ENCODE measurements around the gene NOM1.

Gene NOM1

DNA sequence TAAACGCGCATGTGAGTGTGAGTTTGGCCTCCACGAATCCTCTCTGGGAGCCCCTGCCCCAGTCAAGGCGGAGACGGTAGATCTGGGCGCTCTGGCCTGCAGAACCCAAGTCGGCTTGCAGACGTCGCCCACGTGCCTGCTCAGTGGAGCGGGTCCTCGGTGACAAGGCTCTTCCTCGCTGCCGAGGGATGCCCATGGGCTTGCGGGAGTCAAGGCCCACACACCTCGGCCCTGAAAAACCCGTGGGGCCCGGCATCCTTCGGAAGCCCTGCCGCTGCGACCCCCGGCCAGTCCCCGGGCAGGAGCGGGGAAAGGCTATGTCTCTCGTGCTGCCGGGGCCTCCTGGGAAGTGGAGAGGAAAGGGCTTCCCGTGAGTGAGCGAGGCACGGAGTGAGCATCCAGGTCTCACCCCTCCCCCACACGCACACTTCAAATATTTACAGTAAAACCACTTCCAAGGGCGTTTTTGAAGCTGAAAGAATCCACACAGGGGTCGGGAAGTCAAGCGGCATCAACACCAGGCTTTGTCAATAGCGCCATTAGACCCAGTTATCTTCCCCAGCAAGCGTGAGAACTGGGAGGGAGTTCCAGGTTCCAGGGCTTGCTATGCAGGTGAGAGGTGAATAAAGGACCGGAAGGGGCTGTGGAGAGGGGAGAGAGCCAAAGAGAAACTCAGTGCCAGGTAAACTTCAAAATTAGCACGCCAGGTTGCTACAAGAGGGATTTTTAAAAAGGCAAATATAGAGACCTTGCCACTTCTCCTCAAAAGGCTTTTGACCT, 62.0 kb downstream of the NOM1 start:
- no peak for DNase-seq (ENCODE audit: low read depth)
- H3K4me3 ChIP-seq (ENCODE audit: control insufficient read depth, low read depth, low read length) = no peak overlapping the region
- TF ChIP-seq, protein P1, sequence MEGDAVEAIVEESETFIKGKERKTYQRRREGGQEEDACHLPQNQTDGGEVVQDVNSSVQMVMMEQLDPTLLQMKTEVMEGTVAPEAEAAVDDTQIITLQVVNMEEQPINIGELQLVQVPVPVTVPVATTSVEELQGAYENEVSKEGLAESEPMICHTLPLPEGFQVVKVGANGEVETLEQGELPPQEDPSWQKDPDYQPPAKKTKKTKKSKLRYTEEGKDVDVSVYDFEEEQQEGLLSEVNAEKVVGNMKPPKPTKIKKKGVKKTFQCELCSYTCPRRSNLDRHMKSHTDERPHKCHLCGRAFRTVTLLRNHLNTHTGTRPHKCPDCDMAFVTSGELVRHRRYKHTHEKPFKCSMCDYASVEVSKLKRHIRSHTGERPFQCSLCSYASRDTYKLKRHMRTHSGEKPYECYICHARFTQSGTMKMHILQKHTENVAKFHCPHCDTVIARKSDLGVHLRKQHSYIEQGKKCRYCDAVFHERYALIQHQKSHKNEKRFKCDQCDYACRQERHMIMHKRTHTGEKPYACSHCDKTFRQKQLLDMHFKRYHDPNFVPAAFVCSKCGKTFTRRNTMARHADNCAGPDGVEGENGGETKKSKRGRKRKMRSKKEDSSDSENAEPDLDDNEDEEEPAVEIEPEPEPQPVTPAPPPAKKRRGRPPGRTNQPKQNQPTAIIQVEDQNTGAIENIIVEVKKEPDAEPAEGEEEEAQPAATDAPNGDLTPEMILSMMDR (conservative IDR thresholded peaks at IDR 0.05; ENCODE audit: control insufficient read depth, insufficient read depth, low read depth, low read length) = no peak

DNA sequence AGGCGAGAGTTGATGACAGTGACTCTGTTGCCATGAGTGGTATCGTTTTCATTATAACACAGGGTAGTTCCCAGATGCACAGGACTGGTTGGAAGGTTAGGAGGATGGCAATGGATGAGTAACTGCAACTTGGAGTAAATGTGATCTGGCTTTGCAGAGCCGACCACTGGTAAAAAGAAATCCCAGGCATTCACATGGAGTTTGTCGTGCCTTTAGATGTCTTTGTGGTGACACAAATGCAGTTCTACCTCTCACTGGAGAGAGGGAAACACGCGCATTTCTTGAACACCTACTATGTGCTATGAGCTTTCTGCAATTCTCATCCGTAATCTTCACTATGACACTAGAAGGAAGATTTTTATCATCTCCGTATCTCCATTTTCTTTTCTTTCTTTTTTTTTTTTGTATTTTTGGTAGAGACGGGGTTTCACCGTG, 62.6 kb downstream of the NOM1 start:
- DNase-seq (ENCODE audit: low read depth) = no peak
- no peak overlapping the region for H3K4me3 ChIP-seq (ENCODE audit: control insufficient read depth, low read depth, low read length)
- TF ChIP-seq, protein P1 (conservative IDR thresholded peaks at IDR 0.05; ENCODE audit: control insufficient read depth, insufficient read depth, low read depth, low read length) = no peak

DNA sequence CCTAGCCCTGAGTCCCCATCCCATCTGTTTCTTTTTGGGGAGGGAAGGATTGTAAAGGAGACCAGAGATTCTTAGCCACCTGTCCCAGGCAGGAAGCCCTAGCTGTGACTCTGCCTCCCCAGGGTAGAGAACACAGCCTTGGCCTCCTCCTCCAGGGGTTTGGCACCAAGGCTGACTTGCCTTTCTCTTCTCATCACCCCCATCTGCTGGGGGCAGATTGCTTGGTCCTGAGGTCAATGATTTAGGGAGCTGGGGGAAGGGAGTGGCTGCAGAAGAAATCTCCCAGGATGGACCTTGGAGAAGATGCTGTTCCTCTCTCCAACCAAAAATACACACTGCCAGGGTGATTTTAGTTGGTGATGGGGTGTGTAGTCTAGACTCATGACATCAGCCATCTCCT, 63.6 kb downstream of the NOM1 start:
- TF ChIP-seq, protein P1 (conservative IDR thresholded peaks at IDR 0.05; ENCODE audit: control insufficient read depth, insufficient read depth, low read depth, low read length) = no peak
- H3K4me3 ChIP-seq (ENCODE audit: control insufficient read depth, low read depth, low read length) = no peak overlapping the region
- no peak for DNase-seq (ENCODE audit: low read depth)

DNA sequence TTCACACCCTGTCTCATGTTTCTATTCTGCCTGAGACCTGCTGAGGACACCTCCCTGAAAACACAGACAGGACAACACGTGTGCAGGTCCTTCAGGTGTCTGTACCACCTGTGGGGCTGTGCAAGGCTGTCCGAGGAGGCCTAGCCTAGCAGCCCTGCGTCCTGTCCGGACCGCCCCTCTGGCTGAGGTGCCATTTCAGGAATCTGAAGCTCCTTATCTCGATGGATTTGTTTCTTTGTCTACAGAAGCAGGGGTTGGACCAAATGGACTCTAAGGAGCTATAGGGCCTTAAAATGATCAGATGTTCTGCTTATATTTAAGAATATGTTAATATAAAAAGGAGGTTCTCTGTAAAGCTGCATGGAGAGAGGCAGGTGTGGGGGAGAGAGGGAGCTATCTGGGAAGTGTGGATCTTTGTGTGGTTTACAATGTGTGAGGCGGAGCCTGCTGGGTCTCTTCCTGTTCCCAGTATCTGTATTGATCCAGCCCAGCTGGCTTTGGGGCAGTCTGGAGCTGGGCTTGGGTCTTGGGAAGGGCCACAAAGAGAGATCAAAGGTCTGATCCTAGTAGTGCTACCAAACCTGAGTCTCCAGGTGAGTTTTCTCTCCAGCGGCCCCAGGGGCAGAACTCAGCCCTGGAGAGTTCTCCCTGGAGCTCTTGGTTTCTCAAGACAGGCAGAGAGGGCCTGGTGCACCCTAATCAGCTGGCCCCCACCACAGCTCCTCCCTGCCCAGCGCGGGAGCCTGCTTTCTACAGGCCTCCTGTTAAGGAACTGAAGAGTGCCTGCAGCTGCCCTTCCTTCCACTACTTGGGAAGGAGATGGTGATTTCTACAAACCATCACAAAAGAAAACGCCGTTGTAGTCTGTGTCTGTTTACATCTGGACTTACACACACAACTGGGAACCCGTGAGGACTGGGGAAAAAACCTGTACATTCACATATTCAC, 64.4 kb downstream of the NOM1 start:
- TF ChIP-seq, protein P1 (conservative IDR thresholded peaks at IDR 0.05; ENCODE audit: control insufficient read depth, insufficient read depth, low read depth, low read length) = no peak
- no peak for DNase-seq (ENCODE audit: low read depth)
- no peak overlapping the region for H3K4me3 ChIP-seq (ENCODE audit: control insufficient read depth, low read depth, low read length)

DNA sequence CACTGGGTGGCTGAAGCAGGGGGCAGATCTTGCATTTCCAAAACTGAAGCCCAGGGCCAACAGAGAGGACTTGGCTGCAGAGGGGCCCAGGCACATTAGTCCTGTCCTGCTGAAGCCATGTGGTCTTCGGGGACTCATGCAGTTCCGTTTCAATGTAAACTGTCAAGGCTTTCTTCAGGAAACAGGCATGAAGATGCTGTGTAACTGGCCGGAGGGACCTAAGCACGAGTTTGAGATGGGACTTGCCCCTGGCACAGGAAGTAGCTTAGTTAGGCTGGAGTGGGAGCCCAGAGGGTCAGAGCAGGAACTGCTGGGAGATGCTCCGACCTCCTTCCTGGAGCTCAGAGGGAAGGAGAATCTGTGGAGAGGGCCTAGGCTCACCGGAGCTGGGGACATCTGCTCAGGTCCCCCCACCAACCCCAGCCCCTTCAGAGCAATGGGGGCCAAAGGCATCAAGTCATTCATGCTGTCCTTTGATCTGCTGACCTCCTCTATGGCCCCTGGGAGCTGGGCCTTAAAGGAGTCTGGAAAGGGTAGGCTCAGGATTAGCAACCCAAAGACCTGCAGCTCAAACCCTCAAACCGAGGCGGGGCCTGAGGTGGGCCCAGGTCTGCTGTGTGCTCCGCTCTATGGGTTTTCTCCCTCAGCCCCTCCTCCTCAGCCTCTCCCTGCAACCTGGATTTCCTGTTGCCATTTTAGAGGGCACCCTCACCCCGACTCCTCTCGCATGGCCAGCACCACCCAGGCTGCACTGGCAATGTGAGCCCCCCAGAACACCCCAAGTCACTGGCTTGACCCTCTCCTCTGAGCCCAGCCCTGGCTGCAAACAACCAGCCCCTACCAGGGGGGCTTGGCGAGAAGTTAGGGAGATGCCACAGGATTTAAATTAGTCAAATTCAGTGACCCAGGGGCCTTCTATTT, 65.4 kb downstream of the NOM1 start:
- TF ChIP-seq, protein P1 (conservative IDR thresholded peaks at IDR 0.05; ENCODE audit: control insufficient read depth, insufficient read depth, low read depth, low read length) = no peak
- H3K4me3 ChIP-seq (ENCODE audit: control insufficient read depth, low read depth, low read length) = no peak overlapping the region
- no peak for DNase-seq (ENCODE audit: low read depth)

DNA sequence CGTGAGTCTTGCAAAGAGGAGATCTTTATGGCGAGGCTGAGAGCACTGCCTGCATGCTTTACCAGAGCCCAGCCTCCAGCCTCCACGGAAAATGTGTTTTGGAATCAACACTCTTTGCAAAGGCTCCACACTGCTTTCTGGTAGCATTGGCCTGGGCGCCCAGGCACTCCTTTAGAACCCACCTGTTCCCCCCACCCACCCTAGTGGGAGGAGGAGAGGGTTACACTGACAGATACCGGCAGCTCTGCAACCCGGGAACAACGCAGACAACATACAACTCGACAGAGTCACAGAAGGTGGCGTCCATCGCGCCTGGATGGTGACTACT, 66.5 kb downstream of the NOM1 start:
- no peak overlapping the region for H3K4me3 ChIP-seq (ENCODE audit: control insufficient read depth, low read depth, low read length)
- TF ChIP-seq, protein P1 (conservative IDR thresholded peaks at IDR 0.05; ENCODE audit: control insufficient read depth, insufficient read depth, low read depth, low read length) = no peak
- no peak for DNase-seq (ENCODE audit: low read depth)

Measured in fibroblast of mammary gland (primary cell).